HepG2 (cell line): ENCODE data around the gene PTTG1. TPM values are rescaled to one million over a fixed set of nuclear protein-coding genes. Genes with fewer than 3 reads are reported as not detected.

Experiments
- CTCF ChIP-seq: sonication (generic); formaldehyde crosslinking; IDR thresholded peaks from 2 replicates; pipeline ENCODE4 v1.5.0; 2020; ENCODE audit warnings: mild to moderate bottlenecking, missing genetic modification reagents, moderate library complexity
- HCFC1 ChIP-seq: fragments of 150-350 bp; IDR thresholded peaks from 2 replicates; pipeline ENCODE4 v1.6.1; 2014; ENCODE audit warnings: low read depth, low read length
- MXD3 ChIP-seq: IDR thresholded peaks from 2 replicates; pipeline ENCODE4 v1.6.1; 2016; ENCODE audit warnings: mild to moderate bottlenecking, missing biosample characterization, missing genetic modification reagents
- SOX13 ChIP-seq, 3 experiments: fragments of 450-650 bp in 1 of 3; sonication (generic) in 1 of 3; formaldehyde crosslinking in 1 of 3; IDR thresholded peaks in 2 of 3; conservative IDR thresholded peaks in 1 of 3; 2 replicates each; pipeline versions ENCODE4 v1.5.0 to v1.6.1; 2016 to 2020; ENCODE audit warnings: antibody characterized with exemption in 1 of 3, mild to moderate bottlenecking in 1 of 3, missing compliant biosample characterization in 1 of 3, missing genetic modification reagents in 1 of 3, moderate library complexity in 1 of 3
- TARDBP ChIP-seq: sonication (generic); formaldehyde crosslinking; IDR thresholded peaks from 2 replicates; pipeline ENCODE4 v1.8.0; 2022; ENCODE audit warnings: mild to moderate bottlenecking, missing genetic modification reagents
- THAP11 ChIP-seq: IDR thresholded peaks from 2 replicates; pipeline ENCODE4 v1.6.1; 2016; ENCODE audit warnings: missing biosample characterization, missing genetic modification reagents
- TRAFD1 ChIP-seq: sonication (generic); formaldehyde crosslinking; IDR thresholded peaks from 2 replicates; pipeline ENCODE4 v1.5.1; 2020; ENCODE audit warnings: missing genetic modification reagents, mild to moderate bottlenecking, borderline replicate concordance
- ZFP91 ChIP-seq: sonication (generic); formaldehyde crosslinking; IDR thresholded peaks from 2 replicates; pipeline ENCODE4 v1.9.0; 2022; ENCODE audit warnings: missing genetic modification reagents, mild to moderate bottlenecking, borderline replicate concordance
- ZNF501 ChIP-seq: sonication (generic); formaldehyde crosslinking; IDR thresholded peaks from 2 replicates; pipeline ENCODE4 v1.5.1; 2020; ENCODE audit warnings: mild to moderate bottlenecking, moderate library complexity, missing genetic modification reagents
- ZNF781 ChIP-seq: sonication (generic); formaldehyde crosslinking; IDR thresholded peaks from 2 replicates; pipeline ENCODE4 v1.5.1; 2020; ENCODE audit warnings: borderline replicate concordance, mild to moderate bottlenecking, missing genetic modification reagents; ENCODE audit errors: not compliant biosample characterization
- polyA plus RNA-seq, 8 experiments: library from polyadenylated mRNA; depleted of rRNA in 3 of 8; stranded (reverse) in 7 of 8; unstranded in 1 of 8; fragments of >200 nt; fragmentation: Illumina TruSeq in 4 of 8; extraction: Trizol in 4 of 8; gene quantifications; 2 replicates each; pipeline versions ENCODE4 v1.2.1 to v1.2.3, GENCODE V29; 2011 to 2016; ENCODE audit warnings: low read depth in 4 of 8, missing spikeins in 1 of 8, mixed read lengths in 1 of 8; ENCODE audit not compliant: insufficient read depth in 1 of 8
- total RNA-seq, 5 experiments: library from RNA; depleted of rRNA; stranded (reverse); fragments of >200 nt; fragmentation: Illumina TruSeq; extraction: Trizol; gene quantifications; 2 replicates each; pipeline ENCODE4 v1.2.3, GENCODE V29; 2016; ENCODE audit warnings: low read depth in 1 of 5
- TF ChIP-seq, protein P1 (sequence below): sonication (generic); formaldehyde crosslinking; IDR thresholded peaks from 2 replicates; pipeline ENCODE4 v1.5.0; 2020; ENCODE audit warnings: mild to moderate bottlenecking, missing genetic modification reagents, borderline replicate concordance
- TF ChIP-seq, protein P2 (sequence below), 2 experiments: sonication (generic) in 1 of 2; formaldehyde crosslinking in 1 of 2; IDR thresholded peaks; 2 replicates each; pipeline versions ENCODE4 v1.4.0 to v1.6.1; 2016 to 2020; ENCODE audit warnings: borderline replicate concordance in 1 of 2, low read depth in 1 of 2, mild to moderate bottlenecking in 1 of 2, missing genetic modification reagents in 1 of 2

The PTTG1 gene
- total and polyA plus RNA-seq, 2 of the 13 experiments (the other 11 are each of a cell fraction or from before 2014, with no cell fraction given) = 102 to 161 TPM

GRCh38 chr5:160438316-160439204 is 16.9 kb downstream of the PTTG1 start (continued):
- TF ChIP-seq TRAFD1 (CRISPR knock-in tag) (0 out of 2 replicates have a peak, but pooled peaks have one; percentile 49), ZNF781 (CRISPR knock-in tag) (peak; percentile 34), ZFP91 (peak; percentile 41; the same call in 1 of the 2 replicates), HCFC1 (no peak), SOX13 (IDR thresholded peaks at IDR 0.05) (no peak), SOX13 (CRISPR knock-in tag; conservative IDR thresholded peaks at IDR 0.05 in 1 of 2, IDR thresholded peaks at IDR 0.05 in 1 of 2) (0 out of 4 replicates have a peak, but pooled peaks of 1 of the 2 experiments have one; percentile 7), CTCF (CRISPR knock-in tag) (peak; percentile 91), THAP11 (CRISPR knock-in tag) (peak; percentile 12; the same call in 1 of the 2 replicates), MXD3 (peak; percentile 3; the same call in 1 of the 2 replicates), TARDBP (CRISPR knock-in tag) (no peak; the same call in 1 of the 2 replicates), ZNF501 (CRISPR knock-in tag) (peak; percentile 84)
- TF ChIP-seq, protein P1, sequence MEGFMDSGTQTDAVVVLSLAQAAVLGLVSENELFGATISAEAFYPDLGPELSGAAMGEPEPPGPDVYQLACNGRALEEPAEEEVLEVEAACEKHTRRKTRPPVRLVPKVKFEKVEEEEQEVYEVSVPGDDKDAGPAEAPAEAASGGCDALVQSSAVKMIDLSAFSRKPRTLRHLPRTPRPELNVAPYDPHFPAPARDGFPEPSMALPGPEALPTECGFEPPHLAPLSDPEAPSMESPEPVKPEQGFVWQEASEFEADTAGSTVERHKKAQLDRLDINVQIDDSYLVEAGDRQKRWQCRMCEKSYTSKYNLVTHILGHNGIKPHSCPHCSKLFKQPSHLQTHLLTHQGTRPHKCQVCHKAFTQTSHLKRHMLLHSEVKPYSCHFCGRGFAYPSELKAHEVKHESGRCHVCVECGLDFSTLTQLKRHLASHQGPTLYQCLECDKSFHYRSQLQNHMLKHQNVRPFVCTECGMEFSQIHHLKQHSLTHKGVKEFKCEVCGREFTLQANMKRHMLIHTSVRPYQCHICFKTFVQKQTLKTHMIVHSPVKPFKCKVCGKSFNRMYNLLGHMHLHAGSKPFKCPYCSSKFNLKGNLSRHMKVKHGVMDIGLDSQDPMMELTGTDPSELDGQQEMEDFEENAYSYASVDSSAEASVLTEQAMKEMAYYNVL = 0 out of 2 replicates have a peak, but pooled peaks have one; percentile 34
- TF ChIP-seq, protein P2, sequence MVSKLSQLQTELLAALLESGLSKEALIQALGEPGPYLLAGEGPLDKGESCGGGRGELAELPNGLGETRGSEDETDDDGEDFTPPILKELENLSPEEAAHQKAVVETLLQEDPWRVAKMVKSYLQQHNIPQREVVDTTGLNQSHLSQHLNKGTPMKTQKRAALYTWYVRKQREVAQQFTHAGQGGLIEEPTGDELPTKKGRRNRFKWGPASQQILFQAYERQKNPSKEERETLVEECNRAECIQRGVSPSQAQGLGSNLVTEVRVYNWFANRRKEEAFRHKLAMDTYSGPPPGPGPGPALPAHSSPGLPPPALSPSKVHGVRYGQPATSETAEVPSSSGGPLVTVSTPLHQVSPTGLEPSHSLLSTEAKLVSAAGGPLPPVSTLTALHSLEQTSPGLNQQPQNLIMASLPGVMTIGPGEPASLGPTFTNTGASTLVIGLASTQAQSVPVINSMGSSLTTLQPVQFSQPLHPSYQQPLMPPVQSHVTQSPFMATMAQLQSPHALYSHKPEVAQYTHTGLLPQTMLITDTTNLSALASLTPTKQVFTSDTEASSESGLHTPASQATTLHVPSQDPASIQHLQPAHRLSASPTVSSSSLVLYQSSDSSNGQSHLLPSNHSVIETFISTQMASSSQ (IDR thresholded peaks at IDR 0.05; ENCODE audit: low read depth) = no peak
- TF ChIP-seq, protein P2 (CRISPR knock-in tag; IDR thresholded peaks at IDR 0.05; ENCODE audit: borderline replicate concordance) = 0 out of 2 replicates have a peak, but pooled peaks have one; percentile 0
